CD8-positive, alpha-beta memory T cell (primary cell): ENCODE data around the gene CELF4. TPM values are rescaled to one million over a fixed set of nuclear protein-coding genes. Genes with fewer than 3 reads are reported as not detected.
A peak's percentile ranks its signal among the peaks of the same experiment; 100 is the strongest.

ENCODE experiments used
- CTCF ChIA-PET: fragments of 350-600 bp; sonication (Branson Sonifier 250); formaldehyde crosslinking; loops from one replicate; lab custom pipeline; 2021; ENCODE audit warnings: antibody characterized with exemption; lab: Charles Lee
- POLR2A ChIA-PET: fragments of 350-600 bp; sonication (Branson Sonifier 250); formaldehyde crosslinking; loops from one replicate; lab custom pipeline; 2021; ENCODE audit warnings: antibody characterized with exemption; lab: Charles Lee
- DNase-seq, 5 donors: peaks; one replicate each; pipeline versions ENCODE4 v3.0.0 to v3.0.0-alpha.2; 2020 to 2022; ENCODE audit warnings: mixed read lengths in 1 of 5
- H3K27ac ChIP-seq: one replicate; pipeline ENCODE4 v1.7.0; 2013; ENCODE audit warnings: low read depth, mild to moderate bottlenecking, low read length, moderate library complexity
- H3K27me3 ChIP-seq: 2 replicates; pipeline ENCODE4 v1.7.0; 2013; ENCODE audit warnings: low read length, mild to moderate bottlenecking; ENCODE audit not compliant: insufficient read depth, poor library complexity, severe bottlenecking
- H3K36me3 ChIP-seq: 2 replicates; pipeline ENCODE4 v1.7.0; 2013; ENCODE audit warnings: mild to moderate bottlenecking, low read length, moderate library complexity; ENCODE audit not compliant: insufficient read depth
- H3K4me1 ChIP-seq: 2 replicates; pipeline ENCODE4 v1.7.0; 2013; ENCODE audit warnings: mild to moderate bottlenecking, low read length, moderate library complexity; ENCODE audit not compliant: insufficient read depth
- H3K4me3 ChIP-seq: 2 replicates; pipeline ENCODE4 v1.7.0; 2013; ENCODE audit warnings: mild to moderate bottlenecking, low read length
- H3K9me3 ChIP-seq: 2 replicates; pipeline ENCODE4 v1.7.0; 2013; ENCODE audit warnings: mild to moderate bottlenecking, low read length
- H3K27ac Mint-ChIP-seq, 8 donors: one replicate each; pipeline ENCODE4 v1.8.0; 2020 to 2021; ENCODE audit warnings: mixed read lengths in 8 of 8, mild to moderate bottlenecking in 6 of 8, inconsistent platforms in 3 of 8, moderate library complexity in 3 of 8
- H3K27me3 Mint-ChIP-seq, 2 donors: one replicate each; pipeline ENCODE4 v1.8.0; 2020 to 2021; ENCODE audit warnings: mixed read lengths in 2 of 2, mild to moderate bottlenecking in 1 of 2, moderate library complexity in 1 of 2
- H3K36me3 Mint-ChIP-seq, 3 donors: one replicate each; pipeline ENCODE4 v1.8.0; 2020 to 2021; ENCODE audit warnings: mixed read lengths in 3 of 3, inconsistent platforms in 1 of 3, mild to moderate bottlenecking in 1 of 3
- H3K4me1 Mint-ChIP-seq, 3 donors: one replicate each; pipeline ENCODE4 v1.8.0; 2020 to 2021; ENCODE audit warnings: mixed read lengths in 3 of 3, inconsistent platforms in 1 of 3, mild to moderate bottlenecking in 1 of 3
- H3K4me3 Mint-ChIP-seq, 7 donors: one replicate each; pipeline ENCODE4 v1.8.0; 2020 to 2021; ENCODE audit warnings: mixed read lengths in 7 of 7, mild to moderate bottlenecking in 6 of 7, moderate library complexity in 4 of 7, inconsistent platforms in 2 of 7
- H3K9me3 Mint-ChIP-seq, 5 donors: one replicate each; pipeline ENCODE4 v1.8.0; 2020 to 2022; ENCODE audit warnings: mixed read lengths in 5 of 5, mild to moderate bottlenecking in 3 of 5, moderate library complexity in 2 of 5, inconsistent platforms in 1 of 5
- polyA plus RNA-seq: library from polyadenylated mRNA; unstranded; fragments of 300-500 nt; fragmentation: Illumina TruSeq; gene quantifications from one replicate; pipeline ENCODE4 v1.2.3, GENCODE V29; 2021
- total RNA-seq, 2 experiments: library from RNA; stranded (reverse); gene quantifications; one replicate each; pipeline ENCODE4 v1.2.3, GENCODE V29; 2021

CELF4 gene
- total and polyA plus RNA-seq, 3 experiments from 2014 or later: not detected

DNA sequence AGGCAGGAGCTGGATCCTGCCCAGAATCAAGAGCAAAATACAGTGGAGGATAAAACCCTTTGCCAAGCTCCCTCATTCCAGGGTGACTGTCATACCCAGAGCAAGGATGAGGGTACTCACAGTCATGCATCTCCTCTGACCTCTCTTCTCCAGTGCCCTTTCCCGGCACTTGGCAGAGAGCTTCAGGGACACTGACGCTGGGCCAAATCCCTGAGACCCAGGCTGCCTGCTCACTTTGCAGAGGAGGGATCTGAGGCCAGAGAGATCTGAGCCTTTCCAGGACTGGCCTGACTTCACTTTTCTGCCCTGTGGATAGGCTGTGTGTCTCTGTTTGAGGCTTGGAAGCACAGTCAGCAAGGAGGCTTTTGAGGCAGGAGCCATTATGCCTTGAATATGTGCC is 330.0 kb downstream of the CELF4 start:
- Histone ChIP-seq H3K36me3 (no peaks in the 10 kb centered on the region), H3K27ac (no peak overlapping the region), H3K27me3 (no peaks in the 10 kb centered on the region), H3K9me3 (no peaks in the 10 kb centered on the region), H3K4me1 (no peaks in the 10 kb centered on the region), H3K4me3 (no peak overlapping the region)
- Mint-ChIP-seq H3K4me1 (no peaks in the 10 kb centered on the region), H3K36me3 (peaks cover 0 to 3% (median 0%) of the 10 kb centered on the region in 3 donors), H3K27me3 (no peaks in the 10 kb centered on the region), H3K9me3 (no peaks in the 10 kb centered on the region), H3K27ac (no peak overlapping the region), H3K4me3 (no peak overlapping the region)
- CTCF ChIA-PET: no interaction called here
- POLR2A ChIA-PET: no interaction called here
- DNase-seq: no peak

DNA sequence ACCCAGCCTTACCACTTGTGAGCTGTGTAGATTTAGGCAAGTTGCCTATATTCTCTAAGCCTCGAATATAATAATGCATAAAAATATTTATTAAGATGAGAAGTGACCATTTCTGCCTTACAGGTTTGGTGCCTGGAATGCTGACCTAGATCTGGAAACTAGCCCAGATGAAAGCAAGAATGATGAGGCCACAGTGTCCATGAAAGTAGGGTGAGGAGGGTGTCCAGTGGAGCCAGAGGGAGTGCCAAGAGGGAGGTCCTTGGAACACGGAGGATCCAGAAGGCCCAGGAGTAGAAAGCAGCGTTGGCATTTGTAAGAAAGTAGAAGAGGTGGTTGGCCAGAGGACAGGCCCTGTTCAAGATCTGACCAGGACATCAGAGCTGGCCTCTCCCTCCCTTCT is 334.3 kb downstream of the CELF4 start:
- no peak for DNase-seq
- Histone ChIP-seq H3K4me1 (no peaks in the 10 kb centered on the region), H3K27ac (no peak overlapping the region), H3K4me3 (no peak overlapping the region), H3K27me3 (no peaks in the 10 kb centered on the region), H3K36me3 (no peaks in the 10 kb centered on the region), H3K9me3 (no peaks in the 10 kb centered on the region)
- peaks cover 2 to 19% (median 3%) of the 10 kb centered on the region in 5 donors for H3K9me3 Mint-ChIP-seq
- POLR2A ChIA-PET: no interaction called here
- peaks cover 1 to 26% (median 5%) of the 10 kb centered on the region in 3 donors for H3K36me3 Mint-ChIP-seq
- H3K4me3 Mint-ChIP-seq: no peak overlapping the region
- H3K4me1 Mint-ChIP-seq: no peaks in the 10 kb centered on the region
- CTCF ChIA-PET: no interaction called here
- H3K27ac Mint-ChIP-seq: no peak overlapping the region
- no peaks in the 10 kb centered on the region for H3K27me3 Mint-ChIP-seq

DNA sequence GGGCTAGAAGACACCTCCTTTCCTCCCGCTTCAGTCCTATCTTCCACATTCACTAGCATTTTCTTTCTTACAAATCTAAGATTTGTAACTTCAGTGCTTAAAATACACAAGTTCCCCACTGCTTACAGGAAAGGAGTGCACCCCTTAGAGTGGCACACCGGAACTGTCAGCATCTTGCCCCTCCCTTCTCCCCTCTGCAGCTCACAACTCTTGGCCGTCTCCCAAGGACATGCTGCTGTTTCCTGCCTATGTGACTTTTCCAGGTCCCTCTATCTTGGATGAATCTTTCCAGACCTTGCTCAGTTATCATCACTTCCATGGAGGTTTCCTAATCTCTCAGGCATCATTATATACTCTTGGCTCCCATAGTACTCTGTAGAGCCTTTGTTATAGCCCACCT is 334.8 kb downstream of the CELF4 start:
- no peak overlapping the region for H3K27ac ChIP-seq
- H3K27me3 ChIP-seq: no peaks in the 10 kb centered on the region
- POLR2A ChIA-PET: no interaction called here
- Mint-ChIP-seq H3K4me3 (no peak overlapping the region), H3K27me3 (no peaks in the 10 kb centered on the region), H3K27ac (no peak overlapping the region), H3K36me3 (peaks cover 2 to 31% (median 5%) of the 10 kb centered on the region in 3 donors), H3K4me1 (no peaks in the 10 kb centered on the region), H3K9me3 (peaks cover 2 to 21% (median 3%) of the 10 kb centered on the region in 5 donors)
- no peaks in the 10 kb centered on the region for H3K9me3 ChIP-seq
- CTCF ChIA-PET: no interaction called here
- H3K4me3 ChIP-seq: no peak overlapping the region
- H3K36me3 ChIP-seq: no peaks in the 10 kb centered on the region
- no peak for DNase-seq
- H3K4me1 ChIP-seq: no peaks in the 10 kb centered on the region

DNA sequence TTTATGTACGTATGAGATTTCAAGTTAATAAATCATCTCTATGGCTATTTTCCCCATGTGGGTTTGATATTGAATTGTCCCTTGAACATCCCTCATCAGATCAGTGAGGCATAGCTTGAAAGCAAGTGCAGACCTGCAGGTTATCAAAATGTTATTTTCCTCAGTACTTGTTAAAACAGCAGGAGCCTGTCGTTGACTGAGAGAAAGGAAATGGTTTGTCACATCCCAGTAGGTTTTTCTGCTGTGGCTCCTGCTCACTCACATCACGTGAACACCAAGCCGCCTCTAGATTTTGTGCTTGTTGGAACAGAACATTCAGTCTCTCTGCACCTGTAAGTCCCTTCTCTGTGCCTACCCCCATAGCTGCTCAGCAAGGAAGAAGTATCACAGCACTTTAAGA is 340.3 kb downstream of the CELF4 start:
- H3K27ac ChIP-seq: no peak overlapping the region
- H3K4me3 ChIP-seq: no peak overlapping the region
- Mint-ChIP-seq H3K4me3 (no peak overlapping the region), H3K27me3 (no peaks in the 10 kb centered on the region), H3K4me1 (no peaks in the 10 kb centered on the region), H3K27ac (no peak overlapping the region), H3K9me3 (peaks cover 2 to 29% (median 3%) of the 10 kb centered on the region in 5 donors), H3K36me3 (peaks cover 18 to 59% (median 19%) of the 10 kb centered on the region in 3 donors)
- ChIA-PET POLR2A (no interaction called here), CTCF (no interaction called here)
- H3K36me3 ChIP-seq: no peaks in the 10 kb centered on the region
- no peaks in the 10 kb centered on the region for H3K4me1 ChIP-seq
- no peak for DNase-seq
- H3K9me3 ChIP-seq: no peaks in the 10 kb centered on the region
- H3K27me3 ChIP-seq: no peaks in the 10 kb centered on the region

DNA sequence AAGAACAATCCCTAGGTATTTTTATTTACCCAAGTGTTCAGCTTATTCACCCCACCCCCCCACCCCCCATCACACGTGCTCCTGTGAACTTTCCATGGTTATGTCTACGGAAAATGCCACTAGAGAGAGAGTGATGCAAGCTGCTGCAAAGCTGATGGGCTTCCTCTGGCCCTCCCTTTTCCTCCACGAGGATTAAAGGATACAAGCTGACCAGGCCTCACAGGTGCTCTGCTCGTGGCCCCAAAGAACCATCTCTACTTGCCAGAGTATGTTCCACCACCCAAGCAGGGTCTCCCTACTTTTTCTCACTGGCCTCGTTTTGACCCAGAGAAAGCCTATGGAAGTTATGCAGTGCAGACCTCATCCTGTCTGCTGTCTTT is 342.6 kb downstream of the CELF4 start:
- no peak for DNase-seq
- no peak overlapping the region for H3K27ac ChIP-seq
- no peak overlapping the region for H3K27ac Mint-ChIP-seq
- H3K4me3 ChIP-seq: no peak overlapping the region
- peaks cover 0 to 22% (median 3%) of the 10 kb centered on the region in 5 donors for H3K9me3 Mint-ChIP-seq
- ChIA-PET CTCF (no interaction called here), POLR2A (no interaction called here)
- peaks cover 16 to 49% (median 19%) of the 10 kb centered on the region in 3 donors for H3K36me3 Mint-ChIP-seq
- H3K36me3 ChIP-seq: no peaks in the 10 kb centered on the region
- H3K9me3 ChIP-seq: no peaks in the 10 kb centered on the region
- H3K27me3 ChIP-seq: no peaks in the 10 kb centered on the region
- peaks cover 0 to 6% (median 0%) of the 10 kb centered on the region in 3 donors for H3K4me1 Mint-ChIP-seq
- peaks cover 0 to 2% of the 10 kb centered on the region in 2 donors for H3K27me3 Mint-ChIP-seq
- H3K4me3 Mint-ChIP-seq: no peak overlapping the region
- no peaks in the 10 kb centered on the region for H3K4me1 ChIP-seq

DNA sequence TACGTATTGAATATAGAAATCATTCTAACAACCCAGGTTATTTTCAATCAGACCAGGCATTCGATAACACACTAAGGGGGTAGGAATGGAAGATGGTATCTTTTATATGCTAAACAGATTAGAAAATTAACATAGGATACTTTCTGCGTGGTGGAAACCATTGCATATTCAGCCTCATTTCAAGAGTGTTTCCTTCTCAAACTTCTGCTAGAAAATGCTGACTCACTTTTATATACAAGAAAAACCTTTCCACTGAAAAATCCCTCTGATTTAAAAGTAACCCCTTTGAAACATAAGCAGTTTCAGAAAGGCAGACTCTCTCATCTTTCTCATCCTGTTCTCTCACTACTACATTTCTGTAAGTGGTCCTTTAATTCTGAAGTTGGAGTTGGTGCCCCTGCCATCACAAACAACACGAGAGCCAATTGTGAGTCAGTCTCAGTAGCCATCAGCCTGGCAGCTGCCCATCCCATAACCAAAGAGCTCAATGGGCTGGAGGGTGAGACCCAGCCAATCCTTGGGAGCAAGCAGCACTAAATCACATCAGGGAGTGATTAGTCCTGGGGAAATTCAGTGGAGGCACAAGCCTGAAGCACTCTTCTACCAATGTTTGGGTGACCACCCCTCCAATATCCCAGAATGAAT is 343.1 kb downstream of the CELF4 start:
- Histone ChIP-seq H3K27me3 (no peaks in the 10 kb centered on the region), H3K36me3 (no peaks in the 10 kb centered on the region), H3K4me1 (no peaks in the 10 kb centered on the region), H3K4me3 (no peak overlapping the region), H3K27ac (no peak overlapping the region), H3K9me3 (no peaks in the 10 kb centered on the region)
- Mint-ChIP-seq H3K27me3 (peaks cover 0 to 2% of the 10 kb centered on the region in 2 donors), H3K36me3 (peaks cover 13 to 48% (median 19%) of the 10 kb centered on the region in 3 donors), H3K4me1 (peaks cover 0 to 6% (median 0%) of the 10 kb centered on the region in 3 donors), H3K27ac (peak overlapping the region in 1 of 8 donors; percentile 23), H3K9me3 (peaks cover 0 to 21% (median 3%) of the 10 kb centered on the region in 5 donors), H3K4me3 (no peak overlapping the region)
- ChIA-PET POLR2A (no interaction called here), CTCF (no interaction called here)
- no peak for DNase-seq

DNA sequence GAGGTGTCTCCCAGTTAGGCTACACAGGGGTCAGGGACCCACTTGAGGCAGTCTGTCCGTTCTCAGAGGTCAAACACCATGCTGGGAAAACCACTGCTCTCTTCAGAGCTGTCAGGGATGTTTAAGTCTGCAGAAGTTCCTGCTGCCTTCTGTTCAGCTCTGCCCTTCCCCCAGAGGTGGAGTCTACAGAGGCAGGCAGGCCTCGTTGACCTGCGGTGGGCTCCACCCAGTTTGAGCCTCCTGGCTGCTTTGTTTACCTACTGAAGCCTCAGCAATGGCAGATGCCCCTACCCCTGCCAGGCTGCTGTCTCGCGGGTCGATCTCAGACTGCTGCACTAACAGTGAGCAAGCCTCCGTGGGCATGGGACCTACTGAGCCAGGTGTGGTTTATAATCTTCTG is 346.3 kb downstream of the CELF4 start:
- H3K9me3 Mint-ChIP-seq: peaks cover 0 to 41% (median 6%) of the 10 kb centered on the region in 5 donors
- Histone ChIP-seq H3K27ac (no peak overlapping the region), H3K4me3 (no peak overlapping the region), H3K9me3 (no peaks in the 10 kb centered on the region), H3K27me3 (no peaks in the 10 kb centered on the region), H3K36me3 (no peaks in the 10 kb centered on the region), H3K4me1 (no peaks in the 10 kb centered on the region)
- peaks cover 0 to 6% (median 0%) of the 10 kb centered on the region in 3 donors for H3K4me1 Mint-ChIP-seq
- ChIA-PET CTCF (no interaction called here), POLR2A (no interaction called here)
- no peak overlapping the region for H3K27ac Mint-ChIP-seq
- peaks cover 4 to 45% (median 17%) of the 10 kb centered on the region in 3 donors for H3K36me3 Mint-ChIP-seq
- no peak for DNase-seq
- H3K4me3 Mint-ChIP-seq: no peak overlapping the region
- H3K27me3 Mint-ChIP-seq: peaks cover 0 to 2% of the 10 kb centered on the region in 2 donors

DNA sequence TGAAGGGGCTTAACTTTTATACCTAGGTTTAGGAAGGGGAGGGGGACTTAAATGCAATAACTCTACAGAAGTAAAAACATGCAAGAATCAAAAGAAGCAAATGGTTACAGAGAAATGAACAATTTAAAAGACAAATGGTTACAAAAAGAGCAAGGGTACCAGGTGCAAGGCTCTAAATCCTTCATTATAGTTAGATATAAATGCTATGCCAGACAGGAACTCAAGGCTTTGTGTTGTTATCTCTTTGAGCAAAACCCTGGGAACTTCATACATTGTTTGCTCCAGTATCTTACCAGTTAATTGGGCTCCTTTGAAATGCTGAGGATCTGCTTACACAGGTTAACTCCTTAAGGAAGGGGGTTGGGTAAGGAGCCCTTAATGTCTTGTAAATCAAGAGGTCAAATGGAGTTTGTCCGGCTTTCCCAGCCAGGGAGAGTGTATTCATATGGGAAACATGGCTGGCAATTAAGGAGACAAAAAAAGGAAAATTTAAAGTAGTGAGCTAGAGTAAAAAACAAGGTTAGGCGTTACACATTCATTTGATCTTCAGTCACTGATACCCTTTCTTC is 347.5 kb downstream of the CELF4 start:
- H3K27me3 ChIP-seq: no peaks in the 10 kb centered on the region
- Mint-ChIP-seq H3K36me3 (peaks cover 4 to 49% (median 18%) of the 10 kb centered on the region in 3 donors), H3K27ac (peak overlapping the region in 1 of 8 donors; percentile 29), H3K4me3 (no peak overlapping the region), H3K4me1 (peaks cover 0 to 6% (median 0%) of the 10 kb centered on the region in 3 donors), H3K9me3 (peaks cover 0 to 48% (median 15%) of the 10 kb centered on the region in 5 donors), H3K27me3 (peaks cover 0 to 2% of the 10 kb centered on the region in 2 donors)
- POLR2A ChIA-PET: no interaction called here
- no peak overlapping the region for H3K27ac ChIP-seq
- H3K4me1 ChIP-seq: no peaks in the 10 kb centered on the region
- no peaks in the 10 kb centered on the region for H3K36me3 ChIP-seq
- DNase-seq: no peak
- CTCF ChIA-PET: interaction anchor here (0.6 kb wide), 1 partner anchor 378 kb away, joined by 3 read pairs; no protein-coding TSS in a partner anchor
- no peak overlapping the region for H3K4me3 ChIP-seq
- no peaks in the 10 kb centered on the region for H3K9me3 ChIP-seq
